ENCODE measurements around the gene EFCAB12.

Gene EFCAB12

DNA sequence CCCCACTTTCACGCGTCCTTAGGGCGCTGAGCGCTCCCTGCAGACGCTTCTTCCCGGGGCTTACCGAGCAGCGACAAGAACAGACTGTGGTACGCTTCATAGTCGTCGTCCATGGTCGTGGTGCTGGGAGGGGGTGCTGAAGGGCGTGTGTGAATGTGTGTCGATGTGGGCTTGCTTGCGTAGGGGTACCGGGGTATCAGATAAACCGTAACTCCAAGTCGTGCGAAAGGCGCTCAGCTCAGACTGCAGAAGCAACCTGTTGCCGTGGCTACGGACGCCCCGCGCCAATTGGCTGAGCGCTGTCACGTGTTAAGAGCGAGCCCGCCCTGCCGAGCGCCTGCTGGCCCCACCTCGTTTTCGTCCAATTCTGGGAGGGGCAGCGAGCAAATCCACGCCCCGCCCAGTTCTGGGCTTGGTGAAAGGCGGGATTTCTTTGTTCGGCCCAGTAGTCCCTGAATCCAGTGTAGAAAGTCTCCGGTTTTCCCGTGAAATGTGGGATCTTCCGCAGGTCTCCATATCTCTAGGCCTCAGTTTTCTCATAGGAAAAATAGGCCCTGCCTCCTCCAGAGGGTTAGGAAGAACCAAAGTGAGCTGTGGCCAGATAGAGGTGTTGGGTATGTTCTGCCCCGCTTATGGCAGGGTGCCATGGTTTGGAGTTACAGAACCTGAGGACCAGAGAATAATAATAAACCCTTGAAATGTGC is at the start of gene EFCAB12:
Gene EFCAB12 (minus strand): TSS at position 261 of the 704 bp plus-strand sequence. CDS start 148 bp downstream, at position 113.
- peak; percentile 99 for DNase-seq

- DNase-seq = no peak
Observed at GRCh38 chr3:129476586-129476985, 48.1 kb upstream of the EFCAB12 start.

DNA sequence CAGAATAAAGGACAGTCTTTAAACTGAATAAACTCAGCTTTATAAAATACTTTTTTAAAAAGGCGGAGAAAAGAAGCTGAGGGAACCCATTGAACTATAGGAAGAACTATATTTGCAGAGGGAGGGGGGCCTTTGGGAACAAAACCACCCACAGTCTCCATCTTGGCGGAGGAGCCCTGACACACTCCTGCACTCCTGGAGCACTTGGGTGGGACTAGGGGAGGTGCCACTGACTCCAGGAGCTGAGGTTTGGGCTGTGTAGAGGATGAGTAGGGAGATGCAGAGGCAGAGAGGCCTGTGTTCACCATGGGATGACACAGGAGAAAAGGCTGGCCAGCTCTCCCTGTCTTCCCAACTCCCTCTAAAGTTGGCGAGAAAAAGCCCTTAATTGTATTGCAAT is 47.4 kb upstream of the EFCAB12 start:
- DNase-seq = no peak

DNA sequence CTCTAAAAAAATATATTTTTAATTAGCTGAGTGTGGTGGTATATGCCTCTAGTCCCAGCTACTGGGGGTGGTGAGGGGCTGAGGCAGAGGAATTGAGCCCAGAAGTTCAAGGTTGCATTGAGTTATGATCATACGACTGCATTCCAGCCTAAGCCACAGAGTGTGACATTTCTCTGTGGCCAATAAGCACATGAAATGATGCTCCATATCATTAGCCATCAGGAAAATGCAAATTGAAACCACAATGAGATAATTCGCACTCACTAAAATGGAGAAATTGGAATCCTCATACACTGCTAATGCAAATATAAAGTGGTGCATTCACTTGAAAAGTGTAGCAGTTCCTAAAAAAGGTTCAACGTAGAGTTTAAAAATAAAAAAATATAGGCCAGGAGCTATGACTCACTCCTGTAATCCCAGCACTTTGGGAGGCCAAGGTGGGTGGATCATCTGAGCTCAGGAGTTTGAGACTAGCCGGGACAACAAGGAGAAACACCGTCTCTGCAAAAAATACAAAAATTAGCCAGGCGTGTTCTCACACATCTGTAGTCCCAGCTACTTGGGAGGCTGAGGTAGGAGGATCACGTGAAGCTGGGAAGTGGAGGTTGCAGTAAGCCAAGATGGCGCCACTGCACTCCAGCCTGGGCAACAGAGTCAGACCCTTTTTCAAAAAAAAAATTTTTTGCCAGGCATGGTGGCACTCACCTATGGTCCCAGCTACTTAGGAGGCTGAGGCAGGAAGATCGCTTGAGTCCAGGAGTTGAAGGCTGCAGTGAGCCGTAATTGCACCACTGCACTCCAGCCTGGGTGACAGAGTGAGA is 46.8 kb upstream of the EFCAB12 start:
- no peak for DNase-seq

GRCh38 chr3:129473769-129474152 is 45.3 kb upstream of the EFCAB12 start:
- no peak for DNase-seq

DNA sequence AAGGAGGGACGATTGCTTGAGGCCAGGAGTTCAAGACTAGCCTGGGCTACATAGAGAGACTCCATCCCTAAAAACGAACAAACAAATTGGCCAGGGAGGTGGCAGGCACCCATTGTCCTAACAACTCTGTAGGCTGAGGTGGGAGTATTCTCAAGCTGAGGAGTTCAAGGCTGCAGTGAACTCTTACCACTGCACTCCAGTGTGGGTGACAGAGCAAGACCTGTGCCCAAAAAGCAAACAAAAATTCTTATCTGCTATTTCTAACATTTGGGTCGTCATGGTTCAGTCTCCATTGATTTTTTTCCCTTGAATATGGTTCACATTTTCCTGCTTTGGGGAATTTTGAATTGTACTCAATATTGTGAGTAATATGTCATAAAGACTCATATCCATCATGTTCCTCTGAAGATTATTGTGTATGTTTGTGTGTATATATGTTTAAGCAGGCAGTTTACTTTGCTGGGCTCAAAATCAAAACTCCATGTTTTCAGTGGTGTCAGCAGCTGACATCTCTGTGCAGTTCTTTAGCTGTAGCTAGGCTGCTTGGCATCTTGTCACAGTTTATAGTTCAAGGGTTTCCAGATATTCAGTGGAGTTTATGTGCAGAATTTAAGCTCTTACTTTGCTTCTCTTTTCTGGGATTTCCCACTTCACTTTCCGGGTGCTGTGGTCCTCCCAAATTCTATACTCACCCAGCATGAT is 44.8 kb upstream of the EFCAB12 start:
- DNase-seq = no peak

- no peak for DNase-seq
Observed at GRCh38 chr3:129470861-129471260, 42.4 kb upstream of the EFCAB12 start.

GRCh38 chr3:129469026-129469425 is 40.6 kb upstream of the EFCAB12 start:
- no peak for DNase-seq

GRCh38 chr3:129467932-129468331 is 39.5 kb upstream of the EFCAB12 start:
- no peak for DNase-seq

- DNase-seq = no peak
Observed at GRCh38 chr3:129463716-129464115, 35.3 kb upstream of the EFCAB12 start.

GRCh38 chr3:129463094-129463493 is 34.7 kb upstream of the EFCAB12 start:
- no peak for DNase-seq

GRCh38 chr3:129462361-129462968 is 34.0 kb upstream of the EFCAB12 start:
- no peak for DNase-seq

DNA sequence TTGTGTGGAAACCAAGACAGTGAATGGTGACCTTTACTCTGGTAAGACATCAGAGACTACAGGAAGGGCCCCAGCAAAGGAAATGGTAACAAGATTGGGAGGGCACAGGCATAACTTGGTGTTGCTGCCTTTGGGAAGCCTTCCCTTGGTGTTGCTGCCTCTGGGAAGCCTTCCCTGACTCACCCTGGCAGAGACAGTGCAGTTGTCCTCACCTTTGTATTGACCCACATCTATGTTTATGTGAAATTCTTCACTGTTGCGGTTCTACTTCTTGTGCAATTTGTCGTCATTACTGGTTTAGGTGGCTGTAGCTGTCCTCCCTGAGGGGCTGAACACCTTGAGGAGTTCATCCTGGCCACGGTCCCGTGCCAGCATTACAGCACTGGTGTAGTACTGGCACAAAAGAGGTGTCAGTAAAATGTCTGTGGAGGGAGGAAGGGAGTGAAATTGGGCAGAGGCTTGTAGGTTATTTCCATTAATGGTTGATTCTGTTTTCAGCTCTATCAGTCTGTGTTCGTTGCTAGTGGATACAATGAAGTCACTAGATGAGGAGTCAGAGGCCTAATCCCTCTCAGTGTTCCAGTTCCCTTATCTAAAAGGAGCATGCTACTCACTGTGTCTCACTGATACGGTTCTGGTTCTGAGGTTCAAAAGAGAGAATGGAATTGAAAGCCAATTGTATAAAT is 33.2 kb upstream of the EFCAB12 start:
- no peak for DNase-seq

DNA sequence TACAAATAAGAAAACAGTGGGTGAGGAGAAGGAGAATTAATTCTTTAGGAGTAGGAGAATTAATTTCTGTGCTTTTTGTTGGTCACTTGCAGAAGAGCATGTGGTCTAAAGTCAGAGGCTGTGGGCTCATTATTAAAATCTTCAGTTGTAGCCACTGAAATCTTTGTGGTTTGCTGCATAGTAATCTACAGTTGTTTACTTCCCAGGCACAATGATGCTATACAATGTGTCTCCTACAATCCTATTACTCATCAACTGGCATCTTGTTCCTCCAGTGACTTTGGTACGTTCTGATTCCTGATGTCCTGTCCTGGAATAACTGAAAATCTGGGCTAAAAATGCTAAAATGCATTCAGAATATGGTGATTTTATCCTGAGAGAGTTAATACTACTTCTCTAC is 32.6 kb upstream of the EFCAB12 start:
- DNase-seq = no peak

- DNase-seq = no peak
Observed at GRCh38 chr3:129460572-129460971, 32.1 kb upstream of the EFCAB12 start.

GRCh38 chr3:129460155-129460554 is 31.7 kb upstream of the EFCAB12 start:
- DNase-seq = no peak

- DNase-seq = no peak
Observed at GRCh38 chr3:129453732-129454131, 25.3 kb upstream of the EFCAB12 start.

DNA sequence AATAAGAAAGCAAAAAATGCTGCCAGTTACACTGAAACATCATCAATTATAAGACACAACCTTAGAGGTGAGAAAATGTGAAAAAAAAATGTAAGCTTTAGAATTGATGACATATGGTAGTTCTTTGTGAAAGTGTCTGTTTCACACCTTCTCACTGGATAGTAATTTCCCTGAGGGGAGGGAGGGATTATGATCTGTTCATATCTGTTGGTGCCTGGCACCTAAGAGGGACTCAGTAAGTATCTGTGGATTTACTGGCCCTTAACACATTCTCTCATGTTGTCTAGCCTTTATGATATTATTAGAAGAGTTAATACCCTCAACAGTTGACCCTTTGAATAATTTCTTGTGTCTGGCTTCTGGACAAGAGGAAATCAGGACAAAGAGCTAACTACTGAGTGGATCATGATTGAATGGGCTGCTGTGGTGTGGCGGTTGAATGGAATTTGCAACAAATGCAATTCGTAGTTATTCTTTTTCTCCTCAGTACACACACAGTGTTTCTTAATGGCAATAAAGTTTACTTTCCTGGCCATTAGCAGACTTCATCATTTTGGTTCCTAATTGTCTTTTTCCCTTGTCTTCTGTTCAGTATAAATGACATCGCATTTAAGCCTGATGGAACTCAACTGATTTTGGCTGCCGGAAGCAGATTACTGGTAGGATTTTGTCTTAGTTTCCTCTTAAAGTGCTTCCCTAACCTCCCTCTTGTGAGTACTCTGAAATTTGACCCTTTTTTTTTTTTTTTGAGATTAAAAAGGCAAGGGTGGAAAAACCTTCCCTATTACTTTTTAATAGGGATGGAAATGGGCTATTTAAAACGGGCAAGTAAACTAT is 21.1 kb upstream of the EFCAB12 start:
- no peak for DNase-seq

GRCh38 chr3:129448186-129448895 is 19.9 kb upstream of the EFCAB12 start:
- DNase-seq = no peak

DNA sequence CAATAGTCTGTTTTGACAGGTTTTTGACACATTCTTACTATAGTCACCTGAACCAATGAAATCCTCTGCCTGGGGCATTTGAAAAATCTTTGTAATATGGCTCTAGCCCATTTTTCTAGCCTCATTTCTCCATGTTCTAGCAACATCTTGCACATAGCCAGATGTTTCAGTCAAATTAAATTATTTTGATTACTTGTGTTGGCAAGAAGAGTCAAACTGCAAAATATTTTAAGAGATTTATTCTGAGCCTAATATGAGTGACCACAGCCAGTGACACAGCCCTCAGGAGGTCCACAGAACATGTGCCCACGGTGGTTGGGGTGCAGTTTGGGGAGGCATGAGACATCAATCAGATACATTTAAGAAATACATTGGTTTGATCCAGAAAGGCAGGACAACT is 18.5 kb upstream of the EFCAB12 start:
- DNase-seq = no peak

GRCh38 chr3:129445471-129445870 is 17.0 kb upstream of the EFCAB12 start:
- no peak for DNase-seq

Measured in NCI-H1436 (cell line).